ENCODE results near the gene TSPAN14. TPM values are rescaled to one million over a fixed set of nuclear protein-coding genes. Genes with fewer than 3 reads are reported as not detected.
A peak's percentile ranks its signal among the peaks of the same experiment; 100 is the strongest.
"Not testable (repeated sequence)": the region's sequence is repeated elsewhere in the genome, so short reads cannot be mapped to it uniquely, and the experiment has no call there.

TSPAN14 gene
- 16.2 and 16.4 TPM in 2 replicates for total RNA-seq (2014; rRNA removed; shearing (Covaris generic))

GRCh38 chr10:80453842-80454512, at the start of gene TSPAN14:
TSS of gene TSPAN14 (plus strand) at chr10:80454310. CDS start at chr10:80489234, 34,924 bp downstream.
- DNase-seq (ENCODE audit: low spot score): peak; percentile 64

- no peak for DNase-seq (ENCODE audit: low spot score)
Observed at GRCh38 chr10:80405035-80405434, 49.1 kb upstream of the TSPAN14 start.

- peak; percentile 20 for DNase-seq (ENCODE audit: low spot score)
Observed at GRCh38 chr10:80405626-80406025, 48.5 kb upstream of the TSPAN14 start.

GRCh38 chr10:80406204-80406603, 47.9 kb upstream of the TSPAN14 start:
- DNase-seq (ENCODE audit: low spot score): no peak

GRCh38 chr10:80407812-80408241, 46.3 kb upstream of the TSPAN14 start:
- no peak for DNase-seq (ENCODE audit: low spot score)

GRCh38 chr10:80408242-80409101, 45.6 kb upstream of the TSPAN14 start, which contains the start of gene PRXL2A:
TSS of gene PRXL2A (plus strand) at chr10:80408551. CDS start at chr10:80420468, 11,917 bp downstream.
- no peak for DNase-seq (ENCODE audit: low spot score)

GRCh38 chr10:80409121-80409520, 45.0 kb upstream of the TSPAN14 start:
- DNase-seq (ENCODE audit: low spot score): no peak

GRCh38 chr10:80410122-80410521, 44.0 kb upstream of the TSPAN14 start:
- no peak for DNase-seq (ENCODE audit: low spot score)

- DNase-seq (ENCODE audit: low spot score): no peak
Observed at GRCh38 chr10:80410578-80411145, 43.4 kb upstream of the TSPAN14 start.

GRCh38 chr10:80411267-80411668, 42.8 kb upstream of the TSPAN14 start:
- DNase-seq (ENCODE audit: low spot score): peak; percentile 65

GRCh38 chr10:80411681-80412220, 42.4 kb upstream of the TSPAN14 start:
- DNase-seq (ENCODE audit: low spot score): no peak

- DNase-seq (ENCODE audit: low spot score): no peak
Observed at GRCh38 chr10:80412486-80412885, 41.6 kb upstream of the TSPAN14 start.

- DNase-seq (ENCODE audit: low spot score): peak; percentile 88
Observed at GRCh38 chr10:80413271-80413996, 40.7 kb upstream of the TSPAN14 start.

GRCh38 chr10:80414142-80414895, 39.8 kb upstream of the TSPAN14 start:
- peak; percentile 66 for DNase-seq (ENCODE audit: low spot score)

GRCh38 chr10:80415734-80416478, 38.2 kb upstream of the TSPAN14 start:
- no peak for DNase-seq (ENCODE audit: low spot score)

GRCh38 chr10:80416479-80417098, 37.5 kb upstream of the TSPAN14 start:
- no peak for DNase-seq (ENCODE audit: low spot score)

GRCh38 chr10:80417256-80417655, 36.9 kb upstream of the TSPAN14 start:
- DNase-seq (ENCODE audit: low spot score): not testable (repeated sequence)

- no peak for DNase-seq (ENCODE audit: low spot score)
Observed at GRCh38 chr10:80421050-80421706, 32.9 kb upstream of the TSPAN14 start.

Data from H4 (cell line).